Kidney capillary endothelial cell (primary cell): Measurements from ENCODE around the gene CIITA.
A peak's percentile ranks its signal among the peaks of the same experiment; 100 is the strongest.

Source experiments
- DNase-seq: peaks from one replicate; pipeline ENCODE4 v3.0.0-alpha.2; 2018; ENCODE audit warnings: low spot score

The CIITA gene

GRCh38 chr16:10982465-10983150 lies 105.6 kb downstream of the CIITA start:
- peak; percentile 71 for DNase-seq

GRCh38 chr16:10983159-10983558 lies 106.2 kb downstream of the CIITA start:
- no peak for DNase-seq

GRCh38 chr16:10984509-10984908 lies 107.5 kb downstream of the CIITA start:
- DNase-seq: no peak
